Smooth muscle cell (in vitro differentiated cells): ENCODE data around the gene GXYLT2. TPM values are rescaled to one million over a fixed set of nuclear protein-coding genes. Genes with fewer than 3 reads are reported as not detected.

Experiments
- DNase-seq: peaks from one replicate; lab custom pipeline; 2025; ENCODE audit not compliant: unreplicated experiment; lab: John Stamatoyannopoulos, UW
- H2AFZ ChIP-seq: fragments of 200-600 bp; sonication (generic); 2 replicates; pipeline ENCODE4 v1.6.0; 2016; ENCODE audit warnings: antibody characterized with exemption, low read depth, mild to moderate bottlenecking
- H3F3A ChIP-seq: fragments of 200-600 bp; sonication (generic); 2 replicates; pipeline ENCODE4 v1.6.0; 2017; ENCODE audit warnings: antibody characterized with exemption, low read depth
- H3K27ac ChIP-seq: fragments of 200-600 bp; sonication (generic); 2 replicates; pipeline ENCODE4 v1.5.1; 2016; ENCODE audit warnings: low read depth, mild to moderate bottlenecking
- H3K27me3 ChIP-seq: fragments of 200-600 bp; sonication (generic); 2 replicates; pipeline ENCODE4 v1.6.1; 2016; ENCODE audit warnings: low read depth, mild to moderate bottlenecking
- H3K36me3 ChIP-seq: fragments of 200-600 bp; sonication (generic); 2 replicates; pipeline ENCODE4 v1.5.1; 2016; ENCODE audit warnings: low read depth
- H3K4me1 ChIP-seq: fragments of 200-600 bp; sonication (generic); 2 replicates; pipeline ENCODE4 v1.5.1; 2016; ENCODE audit warnings: low read depth
- H3K4me2 ChIP-seq: fragments of 200-600 bp; sonication (generic); 2 replicates; pipeline ENCODE4 v1.6.0; 2016; ENCODE audit warnings: mild to moderate bottlenecking
- H3K4me3 ChIP-seq: fragments of 200-600 bp; sonication (generic); 2 replicates; pipeline ENCODE4 v1.5.1; 2016; ENCODE audit warnings: mild to moderate bottlenecking
- H3K79me2 ChIP-seq: fragments of 200-600 bp; sonication (generic); 2 replicates; pipeline ENCODE4 v1.6.0; 2016; ENCODE audit warnings: low read depth, mild to moderate bottlenecking
- H3K9ac ChIP-seq: fragments of 200-600 bp; sonication (generic); 2 replicates; pipeline ENCODE4 v1.6.0; 2016; ENCODE audit warnings: low read depth
- H3K9me3 ChIP-seq: fragments of 200-600 bp; sonication (generic); replicated peaks from 2 replicates; pipeline ENCODE4 v1.5.1; 2016; ENCODE audit warnings: low read depth
- H4K20me1 ChIP-seq: fragments of 200-600 bp; sonication (generic); 2 replicates; pipeline ENCODE4 v1.6.0; 2016; ENCODE audit warnings: low read depth
- WGBS: methylation state at CpG from one replicate; pipeline ENCODE4 v1.1.7; 2016; ENCODE audit warnings: low lambda C conversion rate; 5-methylcytosine and 5-hydroxymethylcytosine counted together
- polyA plus RNA-seq: library from polyadenylated mRNA; unstranded; fragments of >200 nt; fragmentation: Nextera tagmentation; extraction: Ambion mirVana; gene quantifications from 2 replicates; pipeline ENCODE4 v1.2.1, GENCODE V29; 2016
- total RNA-seq: library from RNA; depleted of rRNA; stranded (reverse); fragments of >200 nt; gene quantifications from 2 replicates; pipeline ENCODE4 v1.2.3, GENCODE V29; 2014
- TF ChIP-seq, protein P1 (sequence below): fragments of 200-600 bp; sonication (generic); IDR thresholded peaks from 2 replicates; pipeline ENCODE4 v1.5.1; 2017; ENCODE audit warnings: borderline replicate concordance, mild to moderate bottlenecking, antibody characterized with exemption; ENCODE audit not compliant: insufficient read depth, poor library complexity, severe bottlenecking

The GXYLT2 gene
- total and polyA plus RNA-seq, 2 experiments from 2014 or later, result 17.0 to 19.0 TPM

DNA sequence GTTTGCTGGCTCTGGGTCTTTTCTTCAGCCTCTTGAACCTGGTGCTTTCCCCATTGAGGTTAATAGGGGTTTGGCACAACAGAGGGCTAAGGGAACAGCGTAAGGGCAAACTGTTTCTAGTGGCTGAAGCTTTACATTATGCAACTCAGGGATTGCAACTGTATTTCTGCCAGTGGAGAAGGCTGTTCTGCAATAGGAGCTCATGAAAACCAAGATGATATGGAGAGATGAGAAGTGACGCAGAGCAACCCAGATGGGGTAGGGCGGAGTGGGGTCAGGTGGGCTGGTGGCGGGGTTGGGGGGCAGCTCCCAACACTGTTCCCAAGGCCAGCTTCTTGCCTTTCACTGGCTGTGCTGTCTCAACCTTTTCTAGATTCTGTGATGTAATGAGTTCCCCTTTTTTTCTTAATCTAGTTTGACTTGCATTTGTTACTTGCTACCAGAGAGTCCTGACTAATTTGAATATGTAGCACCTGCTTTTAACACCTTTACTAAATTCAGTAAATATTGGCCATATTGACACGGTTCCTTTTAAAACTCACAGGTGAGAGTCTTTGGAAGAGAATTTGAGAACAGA is 7.2 kb downstream of the GXYLT2 start:
- no peak overlapping the region for H3K4me3 ChIP-seq
- H3K9ac ChIP-seq, result no peak overlapping the region
- no peak overlapping the region for H3K4me2 ChIP-seq
- 85% methylated on average over 5 of the region's 5 CpGs for WGBS
- no peaks in the 10 kb centered on the region for H3K79me2 ChIP-seq
- no peak overlapping the region for H2AFZ ChIP-seq
- peaks cover 18% of the 10 kb centered on the region for H3K4me1 ChIP-seq
- no peaks in the 10 kb centered on the region for H3K27me3 ChIP-seq
- H3K36me3 ChIP-seq, result no peaks in the 10 kb centered on the region
- no peaks in the 10 kb centered on the region for H3K9me3 ChIP-seq
- H4K20me1 ChIP-seq, result peaks cover 31% of the 10 kb centered on the region
- TF ChIP-seq, protein P1, sequence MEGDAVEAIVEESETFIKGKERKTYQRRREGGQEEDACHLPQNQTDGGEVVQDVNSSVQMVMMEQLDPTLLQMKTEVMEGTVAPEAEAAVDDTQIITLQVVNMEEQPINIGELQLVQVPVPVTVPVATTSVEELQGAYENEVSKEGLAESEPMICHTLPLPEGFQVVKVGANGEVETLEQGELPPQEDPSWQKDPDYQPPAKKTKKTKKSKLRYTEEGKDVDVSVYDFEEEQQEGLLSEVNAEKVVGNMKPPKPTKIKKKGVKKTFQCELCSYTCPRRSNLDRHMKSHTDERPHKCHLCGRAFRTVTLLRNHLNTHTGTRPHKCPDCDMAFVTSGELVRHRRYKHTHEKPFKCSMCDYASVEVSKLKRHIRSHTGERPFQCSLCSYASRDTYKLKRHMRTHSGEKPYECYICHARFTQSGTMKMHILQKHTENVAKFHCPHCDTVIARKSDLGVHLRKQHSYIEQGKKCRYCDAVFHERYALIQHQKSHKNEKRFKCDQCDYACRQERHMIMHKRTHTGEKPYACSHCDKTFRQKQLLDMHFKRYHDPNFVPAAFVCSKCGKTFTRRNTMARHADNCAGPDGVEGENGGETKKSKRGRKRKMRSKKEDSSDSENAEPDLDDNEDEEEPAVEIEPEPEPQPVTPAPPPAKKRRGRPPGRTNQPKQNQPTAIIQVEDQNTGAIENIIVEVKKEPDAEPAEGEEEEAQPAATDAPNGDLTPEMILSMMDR, result no peak
- H3F3A ChIP-seq, result peaks cover 13% of the 10 kb centered on the region
- DNase-seq, result no peak
- no peak overlapping the region for H3K27ac ChIP-seq

DNA sequence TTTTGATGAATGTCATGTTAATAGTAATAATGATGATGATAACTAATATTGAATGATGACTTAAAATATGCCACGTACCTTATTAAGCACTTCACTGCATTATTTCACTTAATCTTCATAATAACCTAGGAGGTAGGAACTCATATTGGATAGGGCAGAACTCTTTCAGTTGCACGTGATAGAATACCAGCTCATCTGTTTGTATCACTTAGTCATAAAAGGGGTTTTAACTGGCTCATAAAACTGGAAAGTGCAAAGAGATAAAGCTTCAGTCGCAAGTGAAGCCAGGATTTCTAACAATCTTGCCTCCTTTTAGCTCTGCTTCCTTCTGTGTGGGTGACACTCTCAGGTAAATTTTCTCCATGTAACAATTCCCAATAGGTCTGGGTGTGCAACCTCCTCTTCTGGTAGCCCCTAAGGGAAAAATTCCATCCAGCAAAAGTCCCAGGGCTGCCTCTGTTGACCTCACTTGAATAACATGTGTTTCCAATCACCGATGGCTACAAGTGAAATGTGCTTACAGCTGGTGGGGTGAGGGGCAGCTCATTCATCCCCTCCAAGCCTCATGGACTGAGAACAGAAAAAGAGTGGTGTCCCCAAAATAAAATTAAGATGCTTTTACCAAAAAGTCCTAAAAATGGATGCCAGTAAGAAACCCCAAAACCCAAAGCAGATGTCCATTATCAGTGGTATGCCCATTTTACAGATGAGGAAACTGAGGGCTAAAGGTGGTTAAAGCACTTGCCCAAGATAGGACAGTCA is 9.3 kb downstream of the GXYLT2 start:
- TF ChIP-seq, protein P1, result no peak
- 22% methylated on average over 4 of the region's 4 CpGs for WGBS
- DNase-seq, result no peak
- H3K27ac ChIP-seq, result no peak overlapping the region
- no peak overlapping the region for H2AFZ ChIP-seq
- no peak overlapping the region for H3K4me3 ChIP-seq
- no peaks in the 10 kb centered on the region for H3K9me3 ChIP-seq
- H3F3A ChIP-seq, result peaks cover 6% of the 10 kb centered on the region
- H3K79me2 ChIP-seq, result no peaks in the 10 kb centered on the region
- no peaks in the 10 kb centered on the region for H3K27me3 ChIP-seq
- H3K9ac ChIP-seq, result no peak overlapping the region
- no peak overlapping the region for H3K4me2 ChIP-seq
- peaks cover 33% of the 10 kb centered on the region for H4K20me1 ChIP-seq
- peaks cover 3% of the 10 kb centered on the region for H3K4me1 ChIP-seq
- no peaks in the 10 kb centered on the region for H3K36me3 ChIP-seq

DNA sequence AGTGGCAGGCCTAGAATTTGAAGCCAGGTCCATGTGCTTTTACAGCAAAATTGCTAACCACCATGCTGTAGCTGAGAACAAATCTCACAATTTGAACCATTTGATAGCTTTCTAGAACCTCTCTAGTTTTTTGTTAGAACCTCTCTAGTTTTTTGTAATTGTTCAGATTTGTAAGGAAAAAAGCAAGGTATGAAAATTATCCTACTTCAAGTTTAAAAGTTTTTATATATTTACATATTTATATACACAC is 9.8 kb downstream of the GXYLT2 start:
- DNase-seq, result no peak
- H4K20me1 ChIP-seq, result peaks cover 33% of the 10 kb centered on the region
- no peaks in the 10 kb centered on the region for H3K79me2 ChIP-seq
- TF ChIP-seq, protein P1, result no peak
- H3K9me3 ChIP-seq, result no peaks in the 10 kb centered on the region
- no peaks in the 10 kb centered on the region for H3K27me3 ChIP-seq
- no peak overlapping the region for H3K4me3 ChIP-seq
- no peak overlapping the region for H3K27ac ChIP-seq
- no peak overlapping the region for H2AFZ ChIP-seq
- no peaks in the 10 kb centered on the region for H3K4me1 ChIP-seq
- no peak overlapping the region for H3K9ac ChIP-seq
- H3K36me3 ChIP-seq, result no peaks in the 10 kb centered on the region
- no peak overlapping the region for H3K4me2 ChIP-seq
- peaks cover 1% of the 10 kb centered on the region for H3F3A ChIP-seq

DNA sequence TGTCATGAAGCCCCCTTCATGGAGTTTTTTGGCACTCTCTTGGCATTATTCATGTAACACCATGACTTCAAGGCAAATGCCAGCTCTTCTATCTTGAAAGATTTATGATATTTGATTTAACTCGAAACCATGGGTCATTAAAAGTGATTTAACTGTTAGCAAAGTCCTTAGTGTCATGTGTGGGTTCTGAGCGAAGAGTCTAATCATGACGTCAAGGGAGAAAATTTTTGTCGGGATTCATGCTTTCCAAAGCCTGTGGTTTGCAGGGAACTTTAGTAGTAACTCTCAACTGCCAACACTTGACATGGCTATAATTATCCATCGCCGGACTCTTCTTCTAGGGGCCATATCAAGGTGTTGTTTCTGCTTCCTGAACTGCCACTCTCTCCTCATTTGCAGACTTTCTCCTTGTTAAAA is 11.5 kb downstream of the GXYLT2 start:
- no peak overlapping the region for H3K4me2 ChIP-seq
- no peaks in the 10 kb centered on the region for H3K4me1 ChIP-seq
- DNase-seq, result no peak
- no peaks in the 10 kb centered on the region for H3K9me3 ChIP-seq
- 33% methylated on average over 6 of the region's 6 CpGs for WGBS
- H2AFZ ChIP-seq, result no peak overlapping the region
- no peaks in the 10 kb centered on the region for H3F3A ChIP-seq
- H3K27ac ChIP-seq, result no peak overlapping the region
- no peak overlapping the region for H3K9ac ChIP-seq
- H3K4me3 ChIP-seq, result no peak overlapping the region
- no peaks in the 10 kb centered on the region for H3K79me2 ChIP-seq
- no peaks in the 10 kb centered on the region for H3K36me3 ChIP-seq
- TF ChIP-seq, protein P1, result no peak
- peaks cover 44% of the 10 kb centered on the region for H4K20me1 ChIP-seq
- no peaks in the 10 kb centered on the region for H3K27me3 ChIP-seq
